Measurements from ENCODE around the gene PSMD5.

- TF ChIP-seq EP300 (IDR thresholded peaks at IDR 0.05) (no peak), CTCF (IDR thresholded peaks at IDR 0.05) (no peak), POLR2AphosphoS5 (IDR thresholded peaks at IDR 0.05) (no peak)
These were observed 9.4 kb downstream of the PSMD5 start for GRCh38 chr9:120833325-120833724.
